IMR-90 (cell line): Measurements from ENCODE around the gene USPL1. TPM values are rescaled to one million over a fixed set of nuclear protein-coding genes. Genes with fewer than 3 reads are reported as not detected.
"Not testable (repeated sequence)": the region's sequence is repeated elsewhere in the genome, so short reads cannot be mapped to it uniquely, and the experiment has no call there.

Experiments
- ATAC-seq: fragments of 200-7000 bp; cut with Tn5 transposase; 2 replicates; pipeline ENCODE4 v1.9.1; 2020; ENCODE audit warnings: low read depth, mild to moderate bottlenecking, moderate library complexity
- BruUV-seq: library from RNA; stranded (reverse); fragments of 400-500 nt; replicated peaks from 2 replicates; lab custom pipeline; 2021; lab: Mats Ljungman, UMichigan
- CTCF ChIA-PET: fragments of 300-600 bp; formaldehyde crosslinking; extraction: SDS; loops from one replicate; lab custom pipeline; 2021; ENCODE audit warnings: antibody characterized with exemption; lab: Yijun Ruan, JAX
- POLR2A ChIA-PET: fragments of 300-600 bp; sonication (Branson Sonifier 250); formaldehyde crosslinking; loops from one replicate; lab custom pipeline; 2022; ENCODE audit warnings: antibody characterized with exemption; ENCODE audit not compliant: unreplicated experiment; lab: Charles Lee
- DNase-seq: peaks from one replicate; pipeline ENCODE4 v3.0.0; 2013
- H2AFZ ChIP-seq: replicated peaks from 2 replicates; pipeline ENCODE3; 2013; ENCODE audit warnings: low read length, mild to moderate bottlenecking; ENCODE audit not compliant: poor library complexity
- H2AK5ac ChIP-seq: 2 replicates; pipeline ENCODE4 v1.6.1; 2013; ENCODE audit warnings: low read depth, low read length, inconsistent platforms
- H2AK9ac ChIP-seq: replicated peaks from 2 replicates; pipeline ENCODE3; 2013; ENCODE audit warnings: mild to moderate bottlenecking, low read depth, low read length, moderate library complexity; ENCODE audit not compliant: poor library complexity
- H2BK120ac ChIP-seq: 2 replicates; pipeline ENCODE4 v1.6.1; 2013; ENCODE audit warnings: low read depth, low read length, inconsistent platforms
- H2BK15ac ChIP-seq: 3 replicates; pipeline ENCODE4 v1.6.1; 2013; ENCODE audit warnings: low read depth, low read length, inconsistent platforms
- H2BK20ac ChIP-seq: 2 replicates; pipeline ENCODE4 v1.6.1; 2013; ENCODE audit warnings: low read depth, mild to moderate bottlenecking, inconsistent platforms, low read length, moderate library complexity
- H2BK5ac ChIP-seq: 2 replicates; pipeline ENCODE4 v1.6.1; 2013; ENCODE audit warnings: mild to moderate bottlenecking, low read depth, low read length, inconsistent platforms; ENCODE audit not compliant: poor library complexity, severe bottlenecking
- H3K14ac ChIP-seq: replicated peaks from 2 replicates; pipeline ENCODE4 v1.6.1; 2013; ENCODE audit warnings: low read depth, low read length, inconsistent platforms
- H3K18ac ChIP-seq: 2 replicates; pipeline ENCODE4 v1.6.1; 2013; ENCODE audit warnings: low read depth, low read length, control low read depth
- H3K23ac ChIP-seq: 2 replicates; pipeline ENCODE4 v1.6.1; 2013; ENCODE audit warnings: low read depth, low read length, inconsistent platforms
- H3K27ac ChIP-seq: 2 replicates; pipeline ENCODE4 v1.5.1; 2013; ENCODE audit warnings: mild to moderate bottlenecking, control low read depth, low read length; ENCODE audit not compliant: insufficient read depth
- H3K27me3 ChIP-seq: 2 replicates; pipeline ENCODE4 v1.6.1; 2013; ENCODE audit warnings: low read length; ENCODE audit not compliant: control insufficient read depth, insufficient read depth
- H3K36me3 ChIP-seq: 2 replicates; pipeline ENCODE4 v1.6.1; 2013; ENCODE audit warnings: low read length, mixed read lengths; ENCODE audit not compliant: control insufficient read depth, insufficient read depth
- H3K4ac ChIP-seq: 2 replicates; pipeline ENCODE4 v1.6.1; 2013; ENCODE audit warnings: low read depth, low read length, inconsistent platforms
- H3K4me1 ChIP-seq: 2 replicates; pipeline ENCODE4 v1.6.1; 2013; ENCODE audit warnings: low read length, mixed read lengths; ENCODE audit not compliant: control insufficient read depth, insufficient read depth
- H3K4me2 ChIP-seq: 2 replicates; pipeline ENCODE4 v1.6.1; 2013; ENCODE audit warnings: low read depth, mild to moderate bottlenecking, control low read depth, low read length, moderate library complexity
- H3K4me3 ChIP-seq: 2 replicates; pipeline ENCODE4 v1.5.1; 2013; ENCODE audit warnings: low read depth, mild to moderate bottlenecking, control low read depth, low read length, moderate library complexity; ENCODE audit not compliant: insufficient read depth
- H3K56ac ChIP-seq: 2 replicates; pipeline ENCODE4 v1.6.1; 2013; ENCODE audit warnings: low read length, inconsistent platforms; ENCODE audit not compliant: insufficient read depth; ENCODE audit errors: extremely low read depth
- H3K79me1 ChIP-seq, 2 experiments: 2 replicates each; pipeline ENCODE4 v1.6.1; 2013; ENCODE audit warnings: low read length in 2 of 2, inconsistent platforms in 1 of 2, low read depth in 1 of 2
- H3K9ac ChIP-seq: 2 replicates; pipeline ENCODE4 v1.6.1; 2013; ENCODE audit warnings: low read depth, low read length, control low read depth
- H3K9me1 ChIP-seq: 2 replicates; pipeline ENCODE4 v1.6.1; 2013; ENCODE audit warnings: low read length, inconsistent platforms; ENCODE audit not compliant: insufficient read depth
- H3K9me3 ChIP-seq: 2 replicates; pipeline ENCODE4 v1.6.1; 2013; ENCODE audit warnings: low read length; ENCODE audit not compliant: control insufficient read depth, insufficient read depth
- H4K20me1 ChIP-seq: 2 replicates; pipeline ENCODE4 v1.6.1; 2013; ENCODE audit warnings: low read length, inconsistent platforms; ENCODE audit not compliant: insufficient read depth
- H4K5ac ChIP-seq: 2 replicates; pipeline ENCODE4 v1.6.1; 2013; ENCODE audit warnings: mild to moderate bottlenecking, low read depth, low read length, control low read depth
- H4K8ac ChIP-seq, 2 experiments: 2 replicates each; pipeline ENCODE4 v1.6.1; 2013; ENCODE audit warnings: low read depth in 2 of 2, low read length in 2 of 2, control low read depth in 1 of 2, inconsistent platforms in 1 of 2
- H4K91ac ChIP-seq: 2 replicates; pipeline ENCODE4 v1.6.1; 2013; ENCODE audit warnings: low read depth, low read length, inconsistent platforms; ENCODE audit not compliant: insufficient read depth
- WGBS, 2 experiments: methylation state at CpG; one replicate each; pipeline versions ENCODE4 v1.1.5 to v1.1.7; 2013; ENCODE audit warnings: missing lambda C conversion rate in 2 of 2; ENCODE audit not compliant: insufficient read length in 1 of 2; ENCODE audit errors: extremely low coverage in 2 of 2; 5-methylcytosine and 5-hydroxymethylcytosine counted together
- dilution Hi-C: fragments of 300-500 bp; cut with HindIII; formaldehyde crosslinking; loops from one replicate; pipeline ENCODE4 v1.14.3; 2018; ENCODE audit warnings: low sequenced_read_pairs; ENCODE audit not compliant: unreplicated experiment
- in situ Hi-C: fragments of 300-500 bp; cut with MboI; formaldehyde crosslinking; loops from 3 replicates; pipeline ENCODE4 v1.14.3; 2019; ENCODE audit warnings: low sequenced_read_pairs, inconsistent platforms, mixed read lengths
- intact Hi-C: fragments of 100-400 bp; cut with micrococcal nuclease; formaldehyde crosslinking; loops from 2 replicates; pipeline ENCODE4 v1.10.0; 2022
- polyA plus RNA-seq, 3 experiments: library from polyadenylated mRNA; depleted of rRNA; stranded (reverse); fragments of >200 nt; gene quantifications; 2 replicates each; pipeline ENCODE4 v1.2.3, GENCODE V29; 2012; ENCODE audit warnings: low replicate concordance in 1 of 3
- total RNA-seq: library from RNA; depleted of rRNA; stranded (reverse); fragments of >200 nt; gene quantifications from 2 replicates; pipeline ENCODE4 v1.2.3, GENCODE V29; 2012

USPL1 gene
- total and polyA plus RNA-seq, 2 of the 4 experiments (the other 2 are of a cell fraction): 12.1 to 15.4 TPM

GRCh38 chr13:30651648-30652047 is 33.9 kb downstream of the USPL1 start:
- H3K18ac ChIP-seq, ATAC-seq, in situ Hi-C loops, H4K5ac ChIP-seq, H4K20me1 ChIP-seq, H3K14ac ChIP-seq, CTCF ChIA-PET, H3K4me3 ChIP-seq, H2AK5ac ChIP-seq, H2BK5ac ChIP-seq, H4K91ac ChIP-seq, dilution Hi-C loops, H2BK15ac ChIP-seq, H3K27me3 ChIP-seq, H3K27ac ChIP-seq, H3K9ac ChIP-seq, H3K4ac ChIP-seq, H4K8ac ChIP-seq, H2AK9ac ChIP-seq, POLR2A ChIA-PET, H2AFZ ChIP-seq, H3K4me1 ChIP-seq, intact Hi-C loops, H2BK20ac ChIP-seq, H3K4me2 ChIP-seq, H2BK120ac ChIP-seq, H3K23ac ChIP-seq, DNase-seq, H3K9me3 ChIP-seq, H3K56ac ChIP-seq, BruUV-seq, H3K9me1 ChIP-seq: not testable (repeated sequence)
- Histone ChIP-seq H3K79me1 (peaks cover 23 to 38% of the 10 kb centered on the region in 2 experiments), H3K36me3 (peaks cover 21% of the 10 kb centered on the region)
- 96% methylated on average over 3 of the region's 5 CpGs; no CpG with 5 or more reads in 1 of the 2 experiments for WGBS, 2 experiments
